NCI-H128 (cell line): ENCODE measurements around the gene WWTR1.

ENCODE experiments used
- DNase-seq: peaks from one replicate; lab custom pipeline; 2025; ENCODE audit not compliant: unreplicated experiment; lab: John Stamatoyannopoulos, UW

The WWTR1 gene

DNA sequence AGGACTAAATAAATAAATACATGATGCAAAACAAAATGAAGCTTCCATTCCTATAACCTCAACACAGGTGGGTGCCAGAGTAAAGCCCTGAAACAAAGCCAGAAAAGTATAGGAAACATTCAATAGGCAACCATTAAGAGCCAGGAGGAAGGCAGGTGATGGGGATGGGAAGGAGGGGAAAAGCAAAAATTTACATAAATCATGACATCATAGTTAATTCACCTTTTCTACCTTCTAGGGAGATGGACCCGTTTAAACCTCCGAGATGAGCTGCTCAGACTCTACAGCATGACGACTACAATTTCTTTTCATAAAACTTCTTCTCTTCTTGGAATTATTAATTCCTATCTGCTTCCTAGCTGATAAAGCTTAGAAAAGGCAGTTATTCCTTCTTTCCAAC lies 155.4 kb downstream of the WWTR1 start:
- DNase-seq, result no peak

DNA sequence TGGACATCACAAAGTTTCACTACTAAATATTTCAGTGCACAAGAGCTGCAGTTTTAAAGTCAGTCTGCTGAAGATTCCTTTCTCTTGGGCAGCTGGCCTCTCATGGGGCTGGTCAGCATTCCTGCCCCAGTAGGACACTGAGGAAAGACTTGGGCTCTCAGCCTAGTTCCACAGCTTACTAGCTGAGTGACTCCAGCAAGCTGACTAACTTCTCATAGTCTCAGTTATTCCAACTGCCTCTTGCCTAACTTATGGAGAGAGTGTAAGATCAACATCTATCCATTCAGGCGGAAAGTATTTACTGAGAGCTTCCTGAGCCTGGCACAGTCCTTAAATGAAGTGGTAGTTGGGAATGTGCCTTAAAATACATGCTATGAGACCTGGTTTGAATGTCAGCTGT lies 156.3 kb downstream of the WWTR1 start:
- no peak for DNase-seq

DNA sequence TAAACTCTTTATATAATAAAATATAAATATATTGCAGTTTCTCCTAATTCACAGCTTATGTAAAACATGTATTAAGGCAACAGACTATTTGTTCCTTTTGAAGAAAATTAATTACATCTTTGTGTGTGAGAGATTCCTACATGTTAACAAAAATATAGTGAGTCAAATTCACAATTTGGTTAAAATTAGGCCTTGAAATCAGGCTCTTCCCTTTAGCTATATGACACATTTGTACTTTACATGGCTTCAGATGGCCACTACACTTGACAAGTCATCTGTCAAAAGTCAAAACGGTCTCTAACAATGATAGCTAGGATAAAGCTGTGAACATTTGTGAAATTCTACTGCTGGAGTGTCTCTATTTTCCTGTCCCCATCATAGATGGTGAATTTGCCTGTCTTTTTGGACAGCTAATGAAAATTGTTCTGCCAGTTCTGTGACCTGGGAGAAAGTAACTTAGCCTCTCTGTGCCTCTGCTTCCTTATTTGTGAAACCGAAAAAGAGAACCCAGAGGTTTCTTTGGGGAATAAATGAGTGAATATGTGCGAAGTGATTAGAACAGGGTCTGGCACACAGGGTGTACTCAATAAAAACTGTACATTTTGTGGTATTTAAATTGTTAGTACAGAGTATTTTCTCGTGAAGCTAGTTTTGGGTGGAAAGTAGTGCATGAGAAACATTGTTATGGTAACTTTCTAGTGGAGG lies 159.7 kb downstream of the WWTR1 start:
- DNase-seq, result no peak

DNA sequence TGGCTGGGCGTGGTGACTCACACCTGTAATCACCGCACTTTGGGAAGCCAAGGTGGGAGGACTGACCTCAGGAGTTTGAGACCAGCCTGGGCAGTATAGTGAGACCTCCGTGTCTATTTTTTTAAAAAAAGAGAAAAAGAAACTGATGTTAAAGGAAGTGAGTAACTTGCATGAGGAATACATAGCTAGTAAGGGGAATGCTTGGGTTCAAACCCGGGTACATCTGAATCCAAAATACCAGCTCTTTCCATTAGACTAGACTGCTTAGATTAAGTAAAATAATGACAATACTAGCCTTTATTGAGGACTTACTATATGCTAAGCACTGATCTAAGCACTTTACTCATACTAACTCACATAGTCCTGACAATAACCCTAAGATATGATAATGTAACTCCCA lies 160.9 kb downstream of the WWTR1 start:
- DNase-seq, result no peak

DNA sequence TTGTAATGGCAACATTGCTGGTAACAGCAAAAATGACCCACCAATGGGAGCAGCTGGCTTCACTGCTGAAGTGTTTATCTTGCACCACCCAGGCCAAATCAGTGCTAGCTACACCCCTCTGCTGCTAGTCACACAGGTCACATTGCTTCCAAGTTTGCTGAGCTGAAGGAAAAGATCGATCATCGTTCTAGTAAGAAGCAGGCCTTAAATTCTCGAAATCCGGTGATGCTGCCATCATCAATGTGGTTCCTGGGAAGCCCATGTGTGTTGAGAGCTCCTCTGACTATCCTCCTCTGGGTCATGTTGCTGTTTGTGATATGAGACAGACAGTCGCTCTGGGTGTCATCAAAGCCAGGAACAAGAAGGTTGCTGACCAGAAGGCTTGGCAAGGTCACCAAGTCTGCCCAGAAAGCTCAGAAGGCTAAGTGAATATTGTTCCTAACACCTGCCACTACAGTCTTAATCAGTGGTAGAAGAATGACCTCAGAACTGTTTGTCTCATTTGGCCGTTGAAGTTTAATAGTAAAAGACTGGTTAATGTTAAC lies 162.2 kb downstream of the WWTR1 start:
- DNase-seq, result no peak

DNA sequence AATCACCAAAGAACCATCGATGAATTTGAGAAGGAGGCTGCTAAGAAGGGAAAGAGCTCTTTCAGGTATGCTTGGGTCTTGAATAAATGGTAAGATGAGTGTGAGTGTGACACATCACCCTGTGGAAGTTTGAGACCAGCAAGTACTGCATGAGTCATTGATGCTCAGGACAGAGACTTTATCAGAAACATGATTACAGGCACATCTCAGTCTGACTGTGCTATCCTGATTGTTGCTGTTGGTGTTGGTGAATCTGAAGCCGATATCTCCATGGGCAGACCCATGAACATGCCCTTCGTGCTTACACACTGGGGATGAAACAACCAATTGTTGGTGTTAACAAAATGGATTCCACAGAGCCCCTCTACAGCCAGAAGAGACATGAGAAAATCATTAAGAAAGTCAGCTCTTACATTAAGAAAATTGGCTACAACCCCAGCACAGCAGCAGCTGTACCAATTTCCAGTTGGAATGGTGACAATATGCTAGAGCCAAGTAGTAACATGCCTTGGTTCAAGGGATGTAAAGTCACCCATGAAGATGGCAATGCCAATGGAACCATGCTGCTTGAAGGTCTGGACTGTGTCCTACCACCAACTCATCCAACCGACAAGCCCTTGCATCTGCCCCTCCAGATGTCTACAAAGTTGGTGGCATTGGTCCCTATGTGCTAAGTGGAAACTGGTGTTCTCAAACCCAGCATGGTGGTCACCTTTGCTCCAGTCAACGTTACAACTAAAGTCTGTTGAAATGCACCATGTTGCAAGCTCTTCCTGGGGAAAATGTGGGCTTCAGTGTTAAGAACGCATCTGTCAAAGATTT lies 162.9 kb downstream of the WWTR1 start:
- DNase-seq, result no peak

DNA sequence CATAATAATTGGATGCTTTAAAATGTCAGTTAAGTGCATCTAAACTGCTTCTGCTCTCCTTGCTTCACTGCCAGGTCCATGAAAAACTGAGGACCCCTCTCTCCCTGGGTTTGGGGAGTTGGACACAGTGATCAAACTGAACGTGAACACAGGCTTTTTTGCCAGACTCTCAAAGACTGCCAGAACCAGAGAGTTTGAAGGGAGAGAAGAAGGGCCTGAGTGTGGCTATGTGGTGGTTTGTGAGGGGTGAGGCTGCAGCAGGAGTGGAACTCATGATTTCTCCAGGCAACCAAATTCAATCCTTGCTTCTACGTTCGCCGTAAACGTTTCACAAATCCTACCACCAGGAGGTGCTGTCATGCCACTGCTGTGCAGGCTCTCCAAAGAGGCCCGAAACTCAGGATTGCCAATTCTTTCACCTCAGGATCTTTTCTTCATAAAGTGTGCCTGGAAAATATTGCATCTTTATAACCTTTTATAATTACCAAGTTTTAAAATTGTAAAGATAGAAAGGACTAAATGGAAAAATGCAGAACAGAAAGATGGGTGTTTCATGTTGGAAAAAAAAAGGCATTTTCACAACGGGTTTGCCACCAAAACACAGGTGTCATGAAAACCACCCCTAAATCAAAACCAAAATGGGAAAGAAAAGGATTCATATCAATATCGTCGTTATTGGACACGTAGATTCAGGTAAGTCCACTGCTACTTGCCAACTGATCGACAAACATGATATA lies 163.6 kb downstream of the WWTR1 start:
- DNase-seq, result no peak

DNA sequence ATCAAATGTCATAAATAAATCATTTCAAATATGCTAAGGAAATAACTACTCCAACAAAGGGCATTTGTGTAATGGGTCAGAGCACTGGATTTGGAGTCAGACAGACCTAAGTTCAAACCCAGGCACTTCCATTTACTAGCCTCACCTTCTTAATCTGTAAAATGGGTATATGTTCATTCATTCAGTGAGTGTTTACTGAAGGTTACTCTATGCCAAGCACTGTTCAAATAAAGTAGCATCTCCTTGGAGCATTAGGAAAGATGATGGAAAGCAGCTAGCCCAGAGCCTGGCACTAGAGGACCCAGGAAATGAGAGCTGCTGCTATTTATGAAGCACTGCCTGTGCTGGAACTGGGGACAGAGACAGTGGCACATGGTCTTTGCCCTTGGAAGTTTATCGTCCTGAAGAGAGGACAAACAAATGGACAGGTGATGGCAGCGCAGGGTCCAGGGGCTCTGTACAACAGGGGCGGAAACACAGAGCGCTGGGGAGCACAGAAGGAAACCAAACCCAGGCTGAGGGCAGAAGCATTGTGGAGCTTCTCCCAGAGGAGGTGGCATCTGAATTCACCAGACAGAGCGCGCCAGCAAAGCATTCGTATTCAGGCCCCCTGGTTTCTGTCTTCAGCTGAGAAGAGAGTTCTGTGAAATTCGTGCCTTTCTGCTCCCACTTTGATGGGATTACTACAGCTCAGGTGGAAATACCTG lies 164.4 kb downstream of the WWTR1 start:
- no peak for DNase-seq

DNA sequence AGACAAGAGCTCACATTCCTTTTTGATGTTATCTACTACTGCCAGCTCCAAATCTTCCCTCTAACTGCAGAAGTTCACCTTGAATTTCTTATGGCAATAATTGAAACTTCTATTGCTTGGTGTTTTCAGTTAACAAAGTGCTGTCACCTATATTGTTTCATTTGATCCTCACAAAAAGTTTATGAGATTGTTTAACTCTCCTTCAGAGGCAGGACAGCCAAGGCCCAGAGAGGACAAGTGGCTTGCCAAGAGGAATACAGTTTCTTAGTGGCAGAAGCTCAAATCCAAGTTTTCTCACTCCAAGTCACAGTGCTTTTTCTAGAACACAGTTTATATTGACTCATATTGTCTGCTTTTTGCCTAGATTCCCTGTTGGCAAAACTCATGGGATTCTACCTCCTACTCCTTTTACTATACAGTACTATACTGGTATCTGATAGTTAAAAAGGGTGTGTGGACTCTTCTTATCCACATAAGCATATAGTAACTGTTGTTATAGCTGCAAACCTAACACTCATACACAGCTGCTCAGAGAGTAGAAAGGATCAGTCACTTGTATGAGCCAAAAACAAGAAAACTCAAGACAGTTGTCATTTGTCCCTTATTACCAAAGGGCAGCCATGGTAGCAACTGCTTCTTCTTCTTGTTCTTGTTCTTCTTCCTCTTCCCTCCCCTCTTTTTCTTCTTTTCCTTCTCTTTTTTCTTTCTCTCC lies 167.4 kb downstream of the WWTR1 start:
- no peak for DNase-seq

DNA sequence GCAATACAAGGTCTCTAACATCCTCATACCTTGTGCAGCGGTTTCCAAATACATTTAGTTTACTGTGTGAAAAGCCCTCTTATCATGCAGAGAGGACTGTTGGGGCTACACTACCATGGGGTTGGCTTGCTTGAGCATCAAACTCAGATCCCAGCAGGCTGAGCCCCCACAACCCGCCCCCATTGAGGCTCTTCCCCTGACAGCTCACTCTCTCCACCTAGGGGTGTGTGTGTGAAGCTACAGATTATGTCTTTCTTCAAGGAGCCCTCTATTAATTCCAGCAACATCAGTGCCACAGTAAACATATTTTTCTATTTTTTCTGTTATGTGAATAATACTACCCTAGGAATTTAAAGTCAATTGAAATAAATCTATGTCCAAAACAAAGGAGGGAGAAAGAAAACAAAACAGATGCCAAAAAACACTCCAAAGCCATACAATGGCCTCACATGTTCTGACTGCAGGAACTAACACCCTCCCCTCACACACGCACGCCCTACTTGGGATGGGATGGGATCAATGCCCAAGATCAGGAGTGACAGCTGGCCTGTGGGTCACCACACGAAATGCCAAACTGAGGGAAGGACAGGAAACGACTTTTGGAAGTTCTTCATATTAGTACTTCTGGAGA lies 168.7 kb downstream of the WWTR1 start:
- DNase-seq, result no peak

DNA sequence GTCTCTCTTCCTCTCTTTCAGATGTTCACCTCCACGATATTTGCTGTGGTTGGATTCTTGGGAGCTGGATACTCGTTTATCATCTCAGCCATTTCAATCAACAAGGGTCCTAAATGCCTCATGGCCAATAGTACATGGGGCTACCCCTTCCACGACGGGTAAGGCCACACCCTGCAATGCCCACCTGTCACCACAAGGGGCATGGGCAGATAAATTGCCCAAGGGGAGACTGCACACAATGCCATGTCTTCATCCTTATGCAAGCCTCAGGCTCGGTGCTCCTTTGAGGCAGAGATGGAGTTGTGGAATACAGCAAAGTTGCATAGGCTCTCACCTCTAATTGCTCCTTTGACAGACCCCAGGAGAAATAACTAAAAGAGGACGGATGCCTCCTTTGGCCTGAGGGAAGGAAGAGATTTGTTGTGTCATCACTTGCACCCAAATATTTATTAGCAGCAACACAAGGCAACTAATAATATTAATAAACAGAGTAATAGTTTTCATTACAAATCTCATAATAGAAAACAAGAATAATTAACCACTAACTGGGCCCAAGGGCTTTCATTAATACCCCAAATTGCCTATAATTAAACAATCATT lies 170.1 kb downstream of the WWTR1 start:
- no peak for DNase-seq

DNA sequence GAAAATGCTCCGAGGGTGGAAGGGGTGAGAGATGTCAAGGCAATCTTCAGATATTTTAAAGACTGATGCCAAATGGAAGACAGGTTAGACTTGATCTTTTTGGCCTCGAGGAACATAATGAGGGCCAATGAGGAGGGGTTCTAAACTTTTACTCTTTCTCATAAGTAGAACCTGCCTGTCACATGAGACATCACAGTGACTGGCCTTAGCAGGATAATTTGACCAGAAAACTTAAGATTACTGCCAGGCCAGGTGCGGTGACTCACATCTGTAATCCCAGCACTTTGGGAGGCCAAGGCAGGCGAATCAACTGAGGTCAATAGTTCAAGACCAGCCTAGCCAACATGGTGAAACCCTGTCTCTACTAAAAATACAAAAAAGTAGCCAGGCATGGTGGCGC lies 171.1 kb downstream of the WWTR1 start:
- no peak for DNase-seq

DNA sequence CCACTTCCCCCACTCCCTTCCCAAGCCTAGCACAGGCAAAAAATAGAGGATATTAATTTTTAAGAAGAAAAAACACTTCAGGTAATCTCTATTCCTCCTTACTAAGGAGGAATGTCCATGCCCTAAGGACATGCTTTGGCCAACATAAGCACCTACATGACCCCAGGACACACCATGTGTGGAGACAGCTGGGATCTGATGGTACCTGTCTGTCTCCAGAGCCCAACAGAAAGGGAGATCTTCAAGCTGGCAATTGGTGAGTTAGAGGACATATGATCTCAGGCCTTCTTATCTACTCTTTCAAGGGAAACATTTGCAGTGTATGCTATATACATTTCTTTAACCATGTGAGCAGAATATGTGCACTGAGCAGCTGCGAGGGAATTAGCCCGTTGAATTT lies 176.3 kb downstream of the WWTR1 start:
- no peak for DNase-seq

DNA sequence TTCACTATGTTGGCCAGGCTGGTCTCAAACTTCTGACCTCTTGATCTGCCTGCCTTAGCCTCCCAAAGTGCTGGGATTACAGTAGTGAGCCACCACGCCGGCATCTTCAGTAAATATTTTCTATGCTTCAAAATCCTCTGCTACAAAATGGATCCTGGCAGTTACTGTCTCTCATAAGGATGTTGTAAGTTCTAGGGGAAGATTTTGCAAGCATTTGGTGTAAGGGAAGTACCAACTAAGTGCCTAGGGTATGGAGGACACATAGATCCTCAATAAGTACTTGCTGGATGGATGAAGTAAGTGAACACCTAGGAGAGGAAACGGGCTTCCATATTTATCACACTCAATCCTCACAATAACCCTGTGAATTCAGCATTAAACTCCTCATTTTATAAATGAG lies 176.8 kb downstream of the WWTR1 start:
- no peak for DNase-seq

DNA sequence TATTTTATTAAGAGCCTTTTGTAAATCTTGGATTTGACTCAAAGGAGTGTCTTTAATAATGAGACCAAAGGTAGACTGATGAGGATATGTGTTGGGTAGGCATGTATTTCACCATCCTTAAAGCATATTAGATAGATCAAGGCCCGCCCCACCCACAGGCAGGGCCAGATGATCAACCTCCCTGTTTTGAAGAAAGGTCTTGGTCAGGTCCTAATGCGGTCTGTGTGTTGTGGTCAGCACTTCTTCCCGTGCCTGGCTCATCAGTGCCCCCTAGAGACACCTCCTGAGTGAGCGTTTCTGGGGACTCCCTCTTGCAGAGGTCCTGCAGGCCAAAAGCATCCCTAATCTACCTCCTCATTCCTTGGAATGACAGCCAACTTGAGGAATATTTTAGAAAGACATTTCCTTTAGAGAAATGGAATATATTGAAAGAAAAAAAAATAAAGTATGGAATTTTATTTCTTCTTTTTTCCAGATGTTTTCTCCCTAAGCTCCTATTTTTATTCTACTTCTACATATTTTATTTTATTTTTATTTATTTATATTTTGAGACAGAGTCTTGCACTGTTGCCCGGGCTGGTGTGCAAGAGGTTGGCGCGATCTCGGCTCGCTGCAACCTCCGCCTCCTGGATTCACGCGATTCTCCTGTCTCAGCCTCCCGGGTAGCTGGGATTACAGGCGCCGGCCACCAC lies 177.4 kb downstream of the WWTR1 start:
- DNase-seq, result no peak

DNA sequence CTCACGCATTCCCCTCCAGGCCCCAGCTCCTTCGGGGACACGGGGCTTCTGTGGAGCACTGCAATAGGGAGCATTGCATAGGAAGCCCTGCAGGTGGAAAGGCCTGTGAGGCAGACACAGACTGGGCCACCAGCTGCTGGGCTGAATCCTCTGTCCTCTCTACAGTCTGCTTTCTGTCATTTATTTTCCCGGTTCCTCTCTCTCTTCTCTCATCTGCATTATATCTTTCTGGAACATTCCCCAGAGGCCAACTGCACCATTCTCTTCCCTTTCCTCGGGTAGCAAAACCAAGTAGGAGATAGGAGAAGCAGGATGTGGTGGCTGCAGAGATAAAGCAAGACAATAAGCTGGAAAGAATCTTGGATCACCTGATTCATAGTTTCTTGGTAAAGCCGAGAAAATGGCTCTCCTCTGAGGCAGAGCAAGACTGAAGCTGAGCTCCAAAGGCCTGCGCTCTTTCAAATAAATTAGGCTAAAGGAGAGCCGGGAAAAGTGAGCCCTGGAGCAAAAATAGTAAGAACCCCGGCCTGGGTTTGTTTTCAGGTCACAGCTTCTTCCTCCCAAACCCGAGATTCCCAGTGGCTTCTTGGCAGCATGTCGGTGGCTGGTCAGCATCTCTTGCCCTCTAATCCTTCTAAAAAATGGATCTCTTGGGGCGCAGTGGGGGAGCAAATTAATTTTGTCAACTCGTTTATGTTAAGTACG lies 178.1 kb downstream of the WWTR1 start:
- no peak for DNase-seq

DNA sequence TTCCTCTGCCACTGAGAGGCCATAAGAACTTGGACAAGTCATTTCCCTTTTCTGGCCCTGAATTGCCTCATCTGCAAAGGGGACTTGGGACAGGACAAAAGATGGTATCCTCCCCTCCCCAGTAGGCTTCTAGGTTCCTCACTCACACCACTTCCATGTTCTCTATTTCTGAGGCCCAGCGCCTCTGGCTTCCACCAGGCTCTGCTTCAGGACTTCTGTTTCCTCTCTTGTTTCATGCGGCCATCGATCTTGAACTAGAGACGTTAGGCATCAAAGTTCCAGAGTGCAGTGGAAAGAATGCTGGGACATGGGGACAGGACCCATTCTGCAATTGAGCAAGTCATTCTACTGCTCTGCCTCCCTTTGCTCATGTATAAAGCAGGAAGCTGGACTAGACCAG lies 181.6 kb downstream of the WWTR1 start:
- DNase-seq, result no peak

DNA sequence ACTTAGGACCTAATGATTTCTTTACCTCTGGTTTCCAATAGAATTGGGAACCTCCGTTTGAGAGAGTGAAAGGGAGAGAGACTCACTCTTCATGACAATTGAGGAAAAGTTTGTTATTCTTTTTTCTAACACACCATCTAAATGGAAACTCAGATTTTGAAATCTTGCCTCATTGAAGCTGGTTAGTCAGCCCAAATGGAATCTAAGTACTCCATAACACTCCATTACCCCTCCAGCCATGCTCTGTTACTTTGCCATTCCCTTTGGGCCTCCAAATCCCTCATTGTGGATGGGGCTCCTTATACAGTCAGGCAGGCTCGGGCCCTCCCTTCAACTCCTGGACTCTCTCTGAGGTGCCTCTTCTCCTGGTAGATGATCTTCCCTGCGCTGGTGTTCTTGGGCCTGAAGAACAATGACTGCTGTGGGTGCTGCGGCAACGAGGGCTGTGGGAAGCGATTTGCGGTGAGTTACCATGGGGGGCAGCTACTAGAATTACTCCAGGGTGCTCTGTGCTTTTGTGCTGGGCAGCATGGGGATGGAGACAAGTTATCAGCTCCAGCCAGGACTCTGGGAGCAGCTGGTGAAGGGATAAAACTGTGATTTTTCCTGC lies 182.3 kb downstream of the WWTR1 start:
- DNase-seq, result no peak
